ENCODE measurements around the gene IRF6. TPM values are rescaled to one million over a fixed set of nuclear protein-coding genes. Genes with fewer than 3 reads are reported as not detected.

Gene IRF6
- total RNA-seq, 5 donors from 2014 or later (not counting 1 experiment from before 2014, with no cell fraction given): 0.16 to 2.6 (median 1.0) TPM

GRCh38 chr1:209790286-209791193, 15.4 kb downstream of the IRF6 start:
- DNase-seq: no peak
- no peak overlapping the region for H3K4me3 ChIP-seq (ENCODE audit: control insufficient read depth in 1 of 2, extremely low read depth in 1 of 2, low read length in 1 of 2)
- Mint-ChIP-seq H3K4me1 (peaks cover 0 to under 1% (median 0%) of the 10 kb centered on the region in 3 donors), H3K27me3 (peaks cover 13 to 23% of the 10 kb centered on the region in 2 donors), H3K4me3 (no peak overlapping the region), H3K27ac (no peak overlapping the region), H3K9me3 (no peaks in the 10 kb centered on the region), H3K36me3 (no peaks in the 10 kb centered on the region)
- 88% methylated on average over 9 of the region's 10 CpGs for WGBS (ENCODE audit: insufficient coverage)
- H3K27me3 ChIP-seq (replicated peaks in 1 of 2; ENCODE audit: control insufficient read depth in 2 of 2, extremely low read depth in 1 of 2, insufficient read depth in 2 of 2, low read length in 1 of 2): peaks cover 0 to 9% of the 10 kb centered on the region in 2 experiments
- no peaks in the 10 kb centered on the region for H3K9me3 ChIP-seq
- no peak overlapping the region for H3K27ac ChIP-seq (ENCODE audit: low read length)
- CTCF ChIA-PET: interaction anchor here (0.5 to 1.5 kb wide), 5 partner anchors 16 to 1951 kb away, joined by 3 to 5 read pairs (median 3); no protein-coding TSS in a partner anchor
- no peak for ATAC-seq (replicated peaks in 1 of 4)
- no peaks in the 10 kb centered on the region for H3K36me3 ChIP-seq (ENCODE audit: control insufficient read depth in 2 of 2, extremely low read depth in 1 of 2, insufficient read depth in 1 of 2, low read length in 1 of 2)
- no peaks in the 10 kb centered on the region for H3K4me1 ChIP-seq (ENCODE audit: control insufficient read depth in 1 of 2, extremely low read depth in 1 of 2, insufficient read depth in 2 of 2, low read length in 2 of 2)
- POLR2A ChIA-PET: interaction anchor here in 1 of 2 donors (0.5 kb wide), 1 partner anchor 638 kb away, joined by 6 read pairs; no protein-coding TSS in a partner anchor

GRCh38 chr1:209789245-209789644, 16.7 kb downstream of the IRF6 start:
- Mint-ChIP-seq H3K36me3 (no peaks in the 10 kb centered on the region), H3K27me3 (peaks cover 7 to 16% of the 10 kb centered on the region in 2 donors), H3K4me1 (peaks cover 10 to 13% (median 12%) of the 10 kb centered on the region in 3 donors), H3K27ac (no peak overlapping the region), H3K9me3 (no peaks in the 10 kb centered on the region), H3K4me3 (no peak overlapping the region)
- Histone ChIP-seq H3K4me3 (ENCODE audit: control insufficient read depth in 1 of 2, extremely low read depth in 1 of 2, low read length in 1 of 2) (no peak overlapping the region), H3K27me3 (replicated peaks in 1 of 2; ENCODE audit: control insufficient read depth in 2 of 2, extremely low read depth in 1 of 2, insufficient read depth in 2 of 2, low read length in 1 of 2) (peaks cover 0 to 4% of the 10 kb centered on the region in 2 experiments), H3K9me3 (no peaks in the 10 kb centered on the region), H3K27ac (ENCODE audit: low read length) (no peak overlapping the region), H3K36me3 (ENCODE audit: control insufficient read depth in 2 of 2, extremely low read depth in 1 of 2, insufficient read depth in 1 of 2, low read length in 1 of 2) (no peaks in the 10 kb centered on the region), H3K4me1 (ENCODE audit: control insufficient read depth in 1 of 2, extremely low read depth in 1 of 2, insufficient read depth in 2 of 2, low read length in 2 of 2) (peaks cover 4 to 11% of the 10 kb centered on the region in 2 experiments)
- ATAC-seq (replicated peaks in 1 of 4) (no peak), DNase-seq (no peak)
- WGBS (ENCODE audit: insufficient coverage): 100% methylated on average over 1 of the region's 1 CpG
- CTCF ChIA-PET: no interaction called here
- POLR2A ChIA-PET: no interaction called here

DNA sequence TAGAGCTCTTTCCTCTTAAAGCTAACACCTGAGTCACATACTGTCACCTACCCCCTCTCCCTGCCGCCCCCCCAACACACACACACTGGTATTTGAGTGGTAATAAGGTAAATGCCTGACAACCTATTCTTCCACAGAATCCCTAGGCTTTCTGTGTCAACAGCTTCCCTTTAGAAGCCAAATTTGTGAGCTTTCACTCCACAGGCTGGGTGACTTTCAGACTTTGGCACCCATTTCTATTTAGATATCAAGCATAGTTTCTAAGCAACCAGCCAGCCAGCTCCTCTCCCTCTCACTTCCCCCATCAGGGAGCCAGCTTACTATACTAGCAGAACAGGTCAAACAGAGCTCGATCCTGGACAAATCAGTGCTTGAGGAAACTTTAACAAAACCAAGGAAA, 18.4 kb downstream of the IRF6 start:
- ATAC-seq (replicated peaks in 1 of 4) (no peak), DNase-seq (no peak)
- peaks cover 25 to 29% (median 27%) of the 10 kb centered on the region in 3 donors for H3K4me1 Mint-ChIP-seq
- H3K4me3 Mint-ChIP-seq: no peak overlapping the region
- ChIA-PET CTCF (interaction anchor here (0.6 to 1.5 kb wide), 6 partner anchors 19 to 71 kb away, joined by 3 to 13 read pairs (median 4); no protein-coding TSS in a partner anchor), POLR2A (interaction anchor here in 1 of 2 donors (0.7 kb wide), 1 partner anchor 38 kb away, joined by 8 read pairs; no protein-coding TSS in a partner anchor)
- Histone ChIP-seq H3K27me3 (replicated peaks in 1 of 2; ENCODE audit: control insufficient read depth in 2 of 2, extremely low read depth in 1 of 2, insufficient read depth in 2 of 2, low read length in 1 of 2) (peaks cover 0 to 4% of the 10 kb centered on the region in 2 experiments), H3K36me3 (ENCODE audit: control insufficient read depth in 2 of 2, extremely low read depth in 1 of 2, insufficient read depth in 1 of 2, low read length in 1 of 2) (peaks cover 3 to 9% of the 10 kb centered on the region in 2 donors), H3K4me3 (ENCODE audit: control insufficient read depth in 1 of 2, extremely low read depth in 1 of 2, low read length in 1 of 2) (no peak overlapping the region), H3K27ac (ENCODE audit: low read length) (no peak overlapping the region), H3K4me1 (ENCODE audit: control insufficient read depth in 1 of 2, extremely low read depth in 1 of 2, insufficient read depth in 2 of 2, low read length in 2 of 2) (peaks cover 7 to 24% of the 10 kb centered on the region in 2 experiments), H3K9me3 (no peaks in the 10 kb centered on the region)
- peaks cover 0 to 9% of the 10 kb centered on the region in 2 donors for H3K27me3 Mint-ChIP-seq
- no peaks in the 10 kb centered on the region for H3K9me3 Mint-ChIP-seq
- WGBS (ENCODE audit: insufficient coverage): no CpG with 5 or more reads among the region's 2 CpGs
- no peak overlapping the region for H3K27ac Mint-ChIP-seq
- peaks cover under 1% of the 10 kb centered on the region for H3K36me3 Mint-ChIP-seq

- Histone ChIP-seq H3K27ac (ENCODE audit: low read length) (no peak overlapping the region), H3K9me3 (no peaks in the 10 kb centered on the region), H3K36me3 (ENCODE audit: control insufficient read depth in 2 of 2, extremely low read depth in 1 of 2, insufficient read depth in 1 of 2, low read length in 1 of 2) (peaks cover 7 to 18% of the 10 kb centered on the region in 2 donors), H3K4me3 (ENCODE audit: control insufficient read depth in 1 of 2, extremely low read depth in 1 of 2, low read length in 1 of 2) (no peak overlapping the region), H3K27me3 (replicated peaks in 1 of 2; ENCODE audit: control insufficient read depth in 2 of 2, extremely low read depth in 1 of 2, insufficient read depth in 2 of 2, low read length in 1 of 2) (peaks cover 0 to 4% of the 10 kb centered on the region in 2 experiments), H3K4me1 (ENCODE audit: control insufficient read depth in 1 of 2, extremely low read depth in 1 of 2, insufficient read depth in 2 of 2, low read length in 2 of 2) (peaks cover 7 to 24% of the 10 kb centered on the region in 2 experiments)
- POLR2A ChIA-PET: no interaction called here
- Mint-ChIP-seq H3K4me1 (peaks cover 30 to 36% (median 30%) of the 10 kb centered on the region in 3 donors), H3K27me3 (peaks cover 0 to 6% of the 10 kb centered on the region in 2 donors), H3K9me3 (no peaks in the 10 kb centered on the region), H3K36me3 (peaks cover 11% of the 10 kb centered on the region), H3K27ac (no peak overlapping the region), H3K4me3 (no peak overlapping the region)
- WGBS (ENCODE audit: insufficient coverage): 67% methylated on average over 3 of the region's 4 CpGs
- DNase-seq (no peak), ATAC-seq (replicated peaks in 1 of 4) (no peak)
- CTCF ChIA-PET: interaction anchor here in 1 of 2 donors (0.8 kb wide), 1 partner anchor 93 kb away, joined by 3 read pairs; no protein-coding TSS in a partner anchor
Observed at GRCh38 chr1:209786146-209786545, 19.8 kb downstream of the IRF6 start.

DNA sequence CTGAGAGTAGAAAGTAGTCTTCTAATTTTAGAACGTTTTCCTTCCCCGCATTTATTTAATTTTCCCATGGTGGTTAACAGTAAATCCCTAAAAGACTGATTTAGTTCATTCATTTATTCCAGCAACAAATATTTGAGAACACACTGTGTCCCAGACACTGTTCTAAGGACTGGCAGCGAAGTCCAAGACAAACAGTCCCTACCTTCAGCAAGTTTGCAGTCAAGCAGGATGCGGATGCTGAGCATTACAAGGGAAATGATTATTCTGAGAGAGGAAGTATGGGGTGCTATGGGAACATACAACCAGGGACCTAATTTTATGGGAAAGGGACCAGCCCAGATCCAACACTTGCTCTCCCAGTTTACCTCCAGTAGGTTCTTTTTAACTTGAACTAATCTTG, 20.4 kb downstream of the IRF6 start:
- no peak for DNase-seq
- Histone ChIP-seq H3K9me3 (no peaks in the 10 kb centered on the region), H3K27ac (ENCODE audit: low read length) (no peak overlapping the region), H3K4me3 (ENCODE audit: control insufficient read depth in 1 of 2, extremely low read depth in 1 of 2, low read length in 1 of 2) (no peak overlapping the region), H3K4me1 (ENCODE audit: control insufficient read depth in 1 of 2, extremely low read depth in 1 of 2, insufficient read depth in 2 of 2, low read length in 2 of 2) (peaks cover 7 to 24% of the 10 kb centered on the region in 2 experiments), H3K36me3 (ENCODE audit: control insufficient read depth in 2 of 2, extremely low read depth in 1 of 2, insufficient read depth in 1 of 2, low read length in 1 of 2) (peaks cover 8 to 22% of the 10 kb centered on the region in 2 donors), H3K27me3 (replicated peaks in 1 of 2; ENCODE audit: control insufficient read depth in 2 of 2, extremely low read depth in 1 of 2, insufficient read depth in 2 of 2, low read length in 1 of 2) (peaks cover 0 to 3% of the 10 kb centered on the region in 2 experiments)
- WGBS (ENCODE audit: insufficient coverage): 100% methylated on average over 1 of the region's 4 CpGs
- Mint-ChIP-seq H3K4me1 (peaks cover 30 to 36% (median 30%) of the 10 kb centered on the region in 3 donors), H3K27ac (peak overlapping the region in 1 of 2 donors; percentile 98), H3K36me3 (peaks cover 11% of the 10 kb centered on the region), H3K4me3 (peak overlapping the region in 1 of 3 donors; percentile 17), H3K27me3 (peaks cover 0 to 6% of the 10 kb centered on the region in 2 donors), H3K9me3 (no peaks in the 10 kb centered on the region)
- ChIA-PET POLR2A (no interaction called here), CTCF (interaction anchor here in 1 of 2 donors (1.5 to 2.6 kb wide), 2 partner anchors 37 to 43 kb away, joined by 5 to 9 read pairs; partner anchors contain the start of gene UTP25)
- ATAC-seq (replicated peaks in 1 of 4): no peak
